Thoracic aorta (tissue), 2 donors: ENCODE data around the gene GRXCR1. TPM values are rescaled to one million over a fixed set of nuclear protein-coding genes. Genes with fewer than 3 reads are reported as not detected.

Source experiments
- ATAC-seq: fragments of 150-250 bp; one replicate; pipeline ENCODE4 v1.8.0; 2017; ENCODE audit warnings: low read depth; ENCODE audit not compliant: insufficient number of reproducible peaks, low FRiP score
- DNase-seq: peaks from one replicate; pipeline ENCODE4 v3.0.0-alpha.2; 2020; ENCODE audit warnings: low spot score
- H3K27ac ChIP-seq, 2 donors: fragments of 200-600 bp; sonication (generic); 1 replicate in 1 of 2; 2 replicates in 1 of 2; pipeline ENCODE4 v1.5.1; 2016; ENCODE audit warnings: mild to moderate bottlenecking in 2 of 2, moderate library complexity in 2 of 2
- H3K27me3 ChIP-seq: fragments of 200-600 bp; sonication (generic); replicated peaks from 2 replicates; pipeline ENCODE4 v1.6.0; 2016; ENCODE audit warnings: mild to moderate bottlenecking; ENCODE audit not compliant: insufficient read depth
- H3K36me3 ChIP-seq: fragments of 200-600 bp; sonication (generic); one replicate; pipeline ENCODE4 v1.5.1; 2016
- H3K4me1 ChIP-seq, 2 donors: fragments of 200-600 bp; sonication (generic); 1 replicate in 1 of 2; 2 replicates in 1 of 2; pipeline versions ENCODE4 v1.5.1 to v1.6.0; 2016; ENCODE audit warnings: low read depth in 2 of 2, mild to moderate bottlenecking in 1 of 2; ENCODE audit not compliant: control insufficient read depth in 1 of 2
- H3K4me3 ChIP-seq: fragments of 200-600 bp; sonication (generic); 2 replicates; pipeline ENCODE4 v1.5.1; 2016; ENCODE audit warnings: mild to moderate bottlenecking
- H3K9me3 ChIP-seq: fragments of 200-600 bp; sonication (generic); 2 replicates; pipeline ENCODE4 v1.5.1; 2016
- total RNA-seq, 2 donors: library from RNA; depleted of rRNA; stranded (reverse); fragments of >200 nt; gene quantifications; one replicate each; pipeline versions ENCODE4 v1.1.0 to v1.2.3, GENCODE V29; 2016
- TF ChIP-seq, protein P1 (sequence below): fragments of 200-600 bp; sonication (generic); IDR thresholded peaks from one replicate; pipeline ENCODE4 v1.5.1; 2019; ENCODE audit warnings: antibody characterized with exemption

Gene GRXCR1
- total RNA-seq, 2 donors from 2014 or later, result not detected

DNA sequence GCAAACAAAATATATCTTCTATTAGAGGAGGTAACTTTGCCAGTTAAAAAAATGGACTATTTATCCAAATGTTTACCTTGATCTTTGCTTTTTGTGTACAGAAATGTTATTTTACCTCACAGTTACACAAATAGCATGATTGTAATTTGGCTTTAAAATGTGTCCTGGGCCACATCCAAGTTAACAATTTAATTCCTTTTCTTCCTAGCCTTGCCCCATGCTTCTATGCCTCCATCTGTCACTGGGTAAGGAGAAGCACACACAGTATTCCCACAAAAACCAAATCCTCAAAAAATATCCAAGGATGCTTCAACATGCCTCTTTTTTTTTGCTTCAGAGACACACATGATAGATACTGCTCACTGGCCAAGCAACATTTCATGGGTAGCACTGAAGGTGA, 30.9 kb downstream of the GRXCR1 start:
- no peaks in the 10 kb centered on the region for H3K27me3 ChIP-seq
- H3K36me3 ChIP-seq, result no peaks in the 10 kb centered on the region
- no peaks in the 10 kb centered on the region for H3K9me3 ChIP-seq
- no peak overlapping the region for H3K4me3 ChIP-seq
- H3K4me1 ChIP-seq, result no peaks in the 10 kb centered on the region
- DNase-seq (no peak), ATAC-seq (no peak)
- no peak overlapping the region for H3K27ac ChIP-seq
- TF ChIP-seq, protein P1, sequence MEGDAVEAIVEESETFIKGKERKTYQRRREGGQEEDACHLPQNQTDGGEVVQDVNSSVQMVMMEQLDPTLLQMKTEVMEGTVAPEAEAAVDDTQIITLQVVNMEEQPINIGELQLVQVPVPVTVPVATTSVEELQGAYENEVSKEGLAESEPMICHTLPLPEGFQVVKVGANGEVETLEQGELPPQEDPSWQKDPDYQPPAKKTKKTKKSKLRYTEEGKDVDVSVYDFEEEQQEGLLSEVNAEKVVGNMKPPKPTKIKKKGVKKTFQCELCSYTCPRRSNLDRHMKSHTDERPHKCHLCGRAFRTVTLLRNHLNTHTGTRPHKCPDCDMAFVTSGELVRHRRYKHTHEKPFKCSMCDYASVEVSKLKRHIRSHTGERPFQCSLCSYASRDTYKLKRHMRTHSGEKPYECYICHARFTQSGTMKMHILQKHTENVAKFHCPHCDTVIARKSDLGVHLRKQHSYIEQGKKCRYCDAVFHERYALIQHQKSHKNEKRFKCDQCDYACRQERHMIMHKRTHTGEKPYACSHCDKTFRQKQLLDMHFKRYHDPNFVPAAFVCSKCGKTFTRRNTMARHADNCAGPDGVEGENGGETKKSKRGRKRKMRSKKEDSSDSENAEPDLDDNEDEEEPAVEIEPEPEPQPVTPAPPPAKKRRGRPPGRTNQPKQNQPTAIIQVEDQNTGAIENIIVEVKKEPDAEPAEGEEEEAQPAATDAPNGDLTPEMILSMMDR, result no peak

DNA sequence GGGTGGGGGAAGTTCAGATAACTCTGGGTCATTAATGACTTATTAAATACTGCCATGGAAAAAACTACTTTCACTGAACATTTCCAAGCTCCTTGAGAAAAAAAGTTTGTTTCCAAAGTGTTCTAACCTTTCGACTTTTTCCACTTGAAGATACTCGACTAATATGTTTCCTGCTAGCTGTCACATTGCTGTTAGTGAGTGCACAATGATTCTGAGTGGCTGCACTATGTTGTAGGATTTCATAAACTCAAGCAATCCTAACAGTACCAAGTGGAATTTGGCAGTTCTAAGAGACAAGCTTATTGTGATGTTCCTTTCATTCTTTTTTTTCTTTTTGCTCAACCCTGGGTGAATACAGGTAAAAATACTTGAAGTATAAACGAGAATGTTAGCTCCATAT, 33.4 kb downstream of the GRXCR1 start:
- Histone ChIP-seq H3K27ac (no peak overlapping the region), H3K4me1 (no peaks in the 10 kb centered on the region), H3K36me3 (no peaks in the 10 kb centered on the region), H3K4me3 (no peak overlapping the region), H3K27me3 (no peaks in the 10 kb centered on the region), H3K9me3 (no peaks in the 10 kb centered on the region)
- TF ChIP-seq, protein P1, result no peak
- no peak for ATAC-seq
- no peak for DNase-seq

DNA sequence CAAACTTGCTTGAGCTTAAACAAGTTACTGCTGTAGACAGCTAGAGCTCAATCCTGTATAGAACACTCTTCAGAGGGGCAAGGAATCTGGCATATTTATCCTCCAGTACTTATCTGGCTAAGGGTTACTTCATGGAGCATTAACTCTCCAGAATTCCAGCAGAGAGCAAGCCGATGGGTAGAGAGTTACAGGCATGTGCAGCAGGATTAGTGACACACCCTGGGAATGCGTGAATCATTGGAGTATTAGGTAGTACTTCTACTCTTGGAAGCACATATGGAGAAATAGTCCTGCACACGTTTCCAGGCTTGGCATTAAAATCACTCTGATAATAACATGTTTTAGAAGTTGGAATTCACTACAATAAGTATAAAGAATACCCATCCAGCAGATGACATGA, 35.4 kb downstream of the GRXCR1 start:
- Histone ChIP-seq H3K4me1 (no peaks in the 10 kb centered on the region), H3K27ac (no peak overlapping the region), H3K4me3 (no peak overlapping the region), H3K9me3 (no peaks in the 10 kb centered on the region), H3K27me3 (no peaks in the 10 kb centered on the region), H3K36me3 (no peaks in the 10 kb centered on the region)
- TF ChIP-seq, protein P1, result no peak
- no peak for DNase-seq
- ATAC-seq, result no peak

DNA sequence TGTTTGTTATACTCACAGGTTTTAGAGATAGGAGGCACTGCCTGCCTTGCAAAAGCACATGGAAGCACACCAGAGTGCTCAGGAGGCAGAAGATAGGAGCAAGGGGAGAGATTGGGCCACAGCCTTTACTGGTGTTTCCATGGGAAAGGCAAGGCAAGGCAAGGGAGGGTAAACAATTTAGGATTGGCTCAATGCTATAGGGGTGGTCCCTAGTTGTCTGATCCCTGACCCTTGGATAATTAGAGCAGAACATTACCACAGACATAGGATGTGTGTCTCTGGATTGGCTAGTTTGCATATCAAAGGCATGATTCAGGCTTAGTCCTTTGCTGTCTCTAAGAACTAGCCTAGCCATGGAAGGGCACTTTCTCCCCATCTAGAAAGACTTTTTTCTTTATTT, 36.1 kb downstream of the GRXCR1 start:
- TF ChIP-seq, protein P1, result no peak
- Histone ChIP-seq H3K4me1 (no peaks in the 10 kb centered on the region), H3K9me3 (no peaks in the 10 kb centered on the region), H3K4me3 (no peak overlapping the region), H3K27ac (no peak overlapping the region), H3K36me3 (no peaks in the 10 kb centered on the region), H3K27me3 (no peaks in the 10 kb centered on the region)
- ATAC-seq (no peak), DNase-seq (no peak)

DNA sequence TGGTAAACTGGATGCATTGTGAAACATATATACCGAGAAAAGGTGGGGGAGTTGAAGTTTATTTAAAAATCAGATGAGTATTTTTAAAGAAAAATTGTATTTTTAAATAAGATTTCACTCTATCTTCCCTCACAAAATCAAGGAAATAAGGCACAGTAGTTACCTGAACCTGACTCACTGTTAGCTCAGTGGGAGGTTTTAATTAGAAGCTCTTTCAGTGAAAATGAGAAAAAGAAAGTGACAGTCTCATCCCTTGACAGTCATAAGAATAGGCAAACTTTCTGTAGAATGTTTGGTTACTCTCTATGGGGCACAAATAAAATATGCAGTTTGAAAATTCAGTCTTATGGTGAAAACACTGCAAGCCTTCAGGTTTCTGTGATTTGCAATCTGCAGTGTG, 49.7 kb downstream of the GRXCR1 start:
- Histone ChIP-seq H3K4me1 (no peaks in the 10 kb centered on the region), H3K4me3 (no peak overlapping the region), H3K9me3 (no peaks in the 10 kb centered on the region), H3K27ac (no peak overlapping the region), H3K27me3 (no peaks in the 10 kb centered on the region), H3K36me3 (no peaks in the 10 kb centered on the region)
- no peak for DNase-seq
- no peak for ATAC-seq
- TF ChIP-seq, protein P1, result no peak
